Measurements from ENCODE around the gene TRPM5. TPM values are rescaled to one million over a fixed set of nuclear protein-coding genes. Genes with fewer than 3 reads are reported as not detected.
A peak's percentile ranks its signal among the peaks of the same experiment; 100 is the strongest.

Gene TRPM5
- total and polyA plus RNA-seq, 2 of the 8 experiments (the other 6 are each of a cell fraction or from before 2014, with no cell fraction given), result 0.02 TPM; not detected in 1

DNA sequence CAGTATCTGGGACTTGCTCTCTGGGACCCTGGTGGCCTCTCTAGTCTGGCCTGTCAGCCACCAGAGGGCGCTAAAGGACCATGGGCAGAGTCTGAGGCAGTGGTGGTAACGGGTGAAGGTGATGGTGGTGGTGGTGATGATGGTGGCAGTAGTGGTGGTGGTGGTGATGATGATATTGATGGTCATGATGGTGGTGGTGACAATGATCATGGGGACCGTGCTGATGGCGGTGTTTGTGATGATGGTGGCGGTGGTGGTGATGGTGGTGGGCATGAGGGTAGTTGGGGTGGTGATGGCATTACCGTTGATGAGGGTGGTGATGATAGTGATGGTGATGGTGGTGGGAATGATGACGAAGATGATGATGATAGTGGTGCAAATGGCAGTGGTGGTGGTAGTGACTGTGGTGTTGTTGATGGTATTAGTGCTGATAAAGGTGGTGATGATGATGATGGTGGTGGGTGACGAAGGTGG, 16.0 kb downstream of the TRPM5 start:
- Histone ChIP-seq H3K18ac (ENCODE audit: extremely low read depth, low read length) (no peak overlapping the region), H2AFZ (ENCODE audit: low read length) (no peak overlapping the region), H3K9ac (replicated peaks in 1 of 4; ENCODE audit: extremely low read depth in 1 of 4, low read depth in 3 of 4, low read length in 3 of 4) (no peak overlapping the region), H4K20me1 (replicated peaks in 1 of 2; ENCODE audit: control insufficient read depth in 1 of 2, insufficient read depth in 2 of 2, low read length in 2 of 2) (peaks cover 0 to 20% of the 10 kb centered on the region in 2 experiments), H3K4me2 (ENCODE audit: insufficient read depth in 1 of 2, low read depth in 2 of 2, low read length in 2 of 2) (no peak overlapping the region), H2BK15ac (ENCODE audit: low read length) (no peak overlapping the region), H2AK5ac (ENCODE audit: low read depth, low read length) (0 out of 2 replicates have a peak overlapping the region, but pooled peaks have one; percentile 86), H4K8ac (ENCODE audit: extremely low read depth, insufficient read depth, low read length) (no peak overlapping the region), H3K4me1 (replicated peaks in 1 of 4; ENCODE audit: control insufficient read depth in 3 of 4, insufficient read depth in 4 of 4, low read length in 3 of 4) (no peaks in the 10 kb centered on the region), H3K27ac (ENCODE audit: low read depth, low read length) (no peak overlapping the region), H4K5ac (ENCODE audit: insufficient read length, low read depth, low read length) (no peak overlapping the region), H3K9me3 (ENCODE audit: insufficient read depth in 2 of 2, low read depth in 1 of 2, low read length in 1 of 2) (no peaks in the 10 kb centered on the region; a peak in 1 of 4 replicates), H3K23me2 (ENCODE audit: low read depth, low read length) (peaks cover 19% of the 10 kb centered on the region; the same call in 1 of the 2 replicates), H3K36me3 (ENCODE audit: control insufficient read depth in 2 of 4, insufficient read depth in 4 of 4, low read length in 3 of 4) (no peaks in the 10 kb centered on the region), H2BK120ac (replicated peaks; ENCODE audit: low read depth, low read length) (no peak overlapping the region), H2BK5ac (ENCODE audit: low read depth, low read length) (no peak overlapping the region), H3K23ac (ENCODE audit: insufficient read length) (no peak overlapping the region), H3K4me3 (ENCODE audit: extremely low read depth in 1 of 4, insufficient read depth in 2 of 4, low read depth in 3 of 4, low read length in 4 of 4) (no peak overlapping the region), H3K14ac (ENCODE audit: insufficient read length) (no peak overlapping the region), H3K79me1 (ENCODE audit: low read depth, low read length) (no peaks in the 10 kb centered on the region), H3K56ac (replicated peaks; ENCODE audit: insufficient read length, low read depth, low read length) (peak overlapping the region; percentile 89), H2BK20ac (ENCODE audit: low read length) (no peak overlapping the region; the same call in 1 of the 2 replicates), H3K27me3 (replicated peaks in 1 of 4; ENCODE audit: control insufficient read depth in 3 of 4, extremely low read depth in 1 of 4, insufficient read depth in 3 of 4, low read length in 3 of 4) (peaks cover 0 to 10% (median 0%) of the 10 kb centered on the region in 4 experiments; a peak in 1 of 7 replicates), H3K4ac (replicated peaks; ENCODE audit: insufficient read length, low read depth, low read length) (peak overlapping the region; percentile 69), H2BK12ac (ENCODE audit: low read depth, low read length) (no peak overlapping the region), H3K79me2 (ENCODE audit: control insufficient read depth in 1 of 2, insufficient read depth in 2 of 2, low read length in 2 of 2) (no peaks in the 10 kb centered on the region), H4K91ac (replicated peaks; ENCODE audit: insufficient read length, low read length) (no peak overlapping the region)
- ChIA-PET POLR2A (ENCODE audit: partially characterized antibody) (interaction anchor here (1.1 kb wide), 1 partner anchor 464 kb away, joined by 3 read pairs; no protein-coding TSS in a partner anchor), CTCF (ENCODE audit: partially characterized antibody) (interaction anchor here (0.7 to 11.5 kb wide), 18 partner anchors 9 to 461 kb away, joined by 3 to 359 read pairs (median 4); partner anchors contain the start of gene TSSC4)
- 61% methylated on average over 8 of the region's 8 CpGs; no CpG with 5 or more reads in 1 of the 2 experiments for WGBS, 2 experiments (ENCODE audit: extremely low coverage in 1 of 2, insufficient coverage in 1 of 2, insufficient read length in 1 of 2, insufficient replicate concordance in 2 of 2, low coverage in 1 of 2, low lambda C conversion rate in 2 of 2, missing lambda C conversion rate in 1 of 2)
- FAIRE-seq (no peak), DNase-seq (ENCODE audit: low read depth in 1 of 2, low spot score in 2 of 2) (peak in 1 of 2 experiments; percentile 93)
- TF ChIP-seq POU5F1 (IDR thresholded peaks at IDR 0.05; ENCODE audit: low read depth, low read length), result no peak
- TF ChIP-seq RAD21 (IDR thresholded peaks at IDR 0.05 in 1 of 2, conservative IDR thresholded peaks at IDR 0.05 in 1 of 2; ENCODE audit: low read depth in 2 of 2, low read length in 2 of 2), result peak; percentile 99
- TF ChIP-seq CTCF (IDR thresholded peaks at IDR 0.05; ENCODE audit: control extremely low read depth in 1 of 3, insufficient read depth in 1 of 3, low read depth in 1 of 3, low read length in 3 of 3), result peak in 2 of 3 experiments; percentile 94 to 97; a peak in 3 of 4 replicates
- TF ChIP-seq EZH2 (IDR thresholded peaks at IDR 0.05; ENCODE audit: low read depth, low read length, severe bottlenecking), result peak; percentile 18

All from H1 (cell line).